ENCODE data around the gene APOBEC3F.

DNA sequence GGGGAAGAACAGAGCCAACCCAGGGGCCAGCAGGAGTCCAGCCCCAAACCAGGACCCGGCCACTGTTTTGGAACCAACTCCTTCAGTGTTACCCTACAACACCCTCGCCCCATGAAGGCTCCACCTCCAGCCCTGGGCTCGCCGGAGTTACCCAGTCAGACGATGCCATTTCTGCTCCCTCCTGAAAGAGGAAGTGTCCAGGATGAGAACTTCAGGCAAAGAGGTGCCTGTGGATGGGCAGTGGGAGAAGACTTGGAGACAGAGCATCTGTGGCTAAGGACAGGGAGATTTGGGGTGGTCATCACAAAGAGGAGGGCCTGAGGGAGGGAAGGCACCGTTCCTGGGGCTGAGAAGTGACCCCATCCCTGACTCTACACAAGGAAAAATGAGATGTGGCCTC lies 44.6 kb upstream of the APOBEC3F start:
- TF ChIP-seq, protein P1, sequence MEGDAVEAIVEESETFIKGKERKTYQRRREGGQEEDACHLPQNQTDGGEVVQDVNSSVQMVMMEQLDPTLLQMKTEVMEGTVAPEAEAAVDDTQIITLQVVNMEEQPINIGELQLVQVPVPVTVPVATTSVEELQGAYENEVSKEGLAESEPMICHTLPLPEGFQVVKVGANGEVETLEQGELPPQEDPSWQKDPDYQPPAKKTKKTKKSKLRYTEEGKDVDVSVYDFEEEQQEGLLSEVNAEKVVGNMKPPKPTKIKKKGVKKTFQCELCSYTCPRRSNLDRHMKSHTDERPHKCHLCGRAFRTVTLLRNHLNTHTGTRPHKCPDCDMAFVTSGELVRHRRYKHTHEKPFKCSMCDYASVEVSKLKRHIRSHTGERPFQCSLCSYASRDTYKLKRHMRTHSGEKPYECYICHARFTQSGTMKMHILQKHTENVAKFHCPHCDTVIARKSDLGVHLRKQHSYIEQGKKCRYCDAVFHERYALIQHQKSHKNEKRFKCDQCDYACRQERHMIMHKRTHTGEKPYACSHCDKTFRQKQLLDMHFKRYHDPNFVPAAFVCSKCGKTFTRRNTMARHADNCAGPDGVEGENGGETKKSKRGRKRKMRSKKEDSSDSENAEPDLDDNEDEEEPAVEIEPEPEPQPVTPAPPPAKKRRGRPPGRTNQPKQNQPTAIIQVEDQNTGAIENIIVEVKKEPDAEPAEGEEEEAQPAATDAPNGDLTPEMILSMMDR (IDR thresholded peaks at IDR 0.05; ENCODE audit: low read depth, low read length): no peak
- TF ChIP-seq POLR2A (IDR thresholded peaks at IDR 0.05; ENCODE audit: extremely low read depth, insufficient read length) (no peak), MYC (IDR thresholded peaks at IDR 0.05; ENCODE audit: low read depth, low read length) (no peak)
- TF ChIP-seq, protein P2, sequence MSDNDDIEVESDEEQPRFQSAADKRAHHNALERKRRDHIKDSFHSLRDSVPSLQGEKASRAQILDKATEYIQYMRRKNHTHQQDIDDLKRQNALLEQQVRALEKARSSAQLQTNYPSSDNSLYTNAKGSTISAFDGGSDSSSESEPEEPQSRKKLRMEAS (IDR thresholded peaks at IDR 0.05; ENCODE audit: low read depth, low read length): no peak
